ENCODE measurements around the gene TENT5A.
"Not testable (repeated sequence)": the region's sequence is repeated elsewhere in the genome, so short reads cannot be mapped to it uniquely, and the experiment has no call there.

Gene TENT5A

GRCh38 chr6:81752084-81752920 lies at the start of gene TENT5A:
Gene TENT5A, minus strand, starts transcription at chr6:81752681. Its CDS starts 540 bp downstream, at chr6:81752141.
- DNase-seq (ENCODE audit: low read depth) = peak; percentile 77

- DNase-seq (ENCODE audit: low read depth) = no peak
Measured at GRCh38 chr6:81801489-81801888, 49.0 kb upstream of the TENT5A start.

GRCh38 chr6:81800666-81801065 lies 48.2 kb upstream of the TENT5A start:
- no peak for DNase-seq (ENCODE audit: low read depth)

- no peak for DNase-seq (ENCODE audit: low read depth)
Measured at GRCh38 chr6:81799323-81799722, 46.8 kb upstream of the TENT5A start.

- DNase-seq (ENCODE audit: low read depth) = no peak
Measured at GRCh38 chr6:81797591-81797990, 45.1 kb upstream of the TENT5A start.

- no peak for DNase-seq (ENCODE audit: low read depth)
Measured at GRCh38 chr6:81795890-81796289, 43.4 kb upstream of the TENT5A start.

GRCh38 chr6:81793821-81794475 lies 41.5 kb upstream of the TENT5A start:
- no peak for DNase-seq (ENCODE audit: low read depth)

GRCh38 chr6:81792826-81793225 lies 40.3 kb upstream of the TENT5A start:
- no peak for DNase-seq (ENCODE audit: low read depth)

GRCh38 chr6:81791756-81792155 lies 39.3 kb upstream of the TENT5A start:
- DNase-seq (ENCODE audit: low read depth) = no peak

GRCh38 chr6:81790034-81790433 lies 37.6 kb upstream of the TENT5A start:
- DNase-seq (ENCODE audit: low read depth) = no peak

GRCh38 chr6:81789291-81789690 lies 36.8 kb upstream of the TENT5A start:
- DNase-seq (ENCODE audit: low read depth) = no peak

GRCh38 chr6:81788748-81789147 lies 36.3 kb upstream of the TENT5A start:
- DNase-seq (ENCODE audit: low read depth) = no peak

- no peak for DNase-seq (ENCODE audit: low read depth)
Measured at GRCh38 chr6:81787313-81788068, 35.0 kb upstream of the TENT5A start.

- no peak for DNase-seq (ENCODE audit: low read depth)
Measured at GRCh38 chr6:81786150-81786549, 33.7 kb upstream of the TENT5A start.

- DNase-seq (ENCODE audit: low read depth) = no peak
Measured at GRCh38 chr6:81785377-81785776, 32.9 kb upstream of the TENT5A start.

- DNase-seq (ENCODE audit: low read depth) = no peak
Measured at GRCh38 chr6:81783893-81784292, 31.4 kb upstream of the TENT5A start.

GRCh38 chr6:81781624-81782023 lies 29.1 kb upstream of the TENT5A start:
- no peak for DNase-seq (ENCODE audit: low read depth)

GRCh38 chr6:81777586-81778268 lies 25.2 kb upstream of the TENT5A start:
- no peak for DNase-seq (ENCODE audit: low read depth)

GRCh38 chr6:81776219-81776618 lies 23.7 kb upstream of the TENT5A start:
- not testable (repeated sequence) for DNase-seq (ENCODE audit: low read depth)

- DNase-seq (ENCODE audit: low read depth) = no peak
Measured at GRCh38 chr6:81774542-81774941, 22.1 kb upstream of the TENT5A start.

GRCh38 chr6:81773887-81774286 lies 21.4 kb upstream of the TENT5A start:
- no peak for DNase-seq (ENCODE audit: low read depth)

- no peak for DNase-seq (ENCODE audit: low read depth)
Measured at GRCh38 chr6:81772741-81773140, 20.3 kb upstream of the TENT5A start.
